Gastroesophageal sphincter (tissue), 3 donors: ENCODE results near the gene FBXW5.

Experiments used
- EP300 ChIP-seq: sonication (generic); formaldehyde crosslinking; IDR thresholded peaks from one replicate; pipeline ENCODE4 v1.6.1; 2017; ENCODE audit warnings: antibody characterized with exemption, mild to moderate bottlenecking
- POLR2A ChIP-seq, 2 donors: fragments of 450-650 bp; IDR thresholded peaks; one replicate each; pipeline ENCODE4 v1.6.1; 2017; ENCODE audit warnings: antibody characterized with exemption in 2 of 2, mild to moderate bottlenecking in 2 of 2, moderate library complexity in 1 of 2
- POLR2AphosphoS5 ChIP-seq: sonication (generic); formaldehyde crosslinking; IDR thresholded peaks from one replicate; pipeline ENCODE4 v1.6.1; 2017; ENCODE audit warnings: antibody characterized with exemption
- TF ChIP-seq, protein P1 (sequence below), 4 experiments: fragments of 200-600 bp in 2 of 4; fragments of 450-650 bp in 2 of 4; sonication (generic) in 1 of 4; IDR thresholded peaks; one replicate each; pipeline ENCODE4 v1.5.1; 2017 to 2019; ENCODE audit warnings: antibody characterized with exemption in 4 of 4, mild to moderate bottlenecking in 2 of 4, moderate library complexity in 2 of 4

DNA sequence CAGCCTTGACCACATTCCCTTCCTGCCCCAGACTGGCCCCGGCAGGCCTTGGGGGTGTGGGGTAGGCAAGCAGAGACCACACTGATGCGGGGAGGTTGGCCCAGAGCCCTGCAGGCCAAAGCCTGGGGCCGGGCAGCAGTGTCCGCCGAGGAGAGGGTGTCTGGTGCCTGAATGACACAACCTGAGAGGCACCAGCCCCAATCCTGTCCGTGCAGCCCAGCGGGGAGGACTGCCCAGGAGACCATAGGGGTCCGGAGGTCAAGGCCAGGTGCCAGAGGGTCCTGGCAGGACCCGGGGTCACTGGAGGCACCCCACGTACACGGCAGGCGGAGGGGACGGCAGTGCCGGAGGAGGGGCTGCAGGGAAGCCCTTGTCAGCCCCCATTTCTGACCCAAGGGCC lies 27.2 kb upstream of the FBXW5 start:
- TF ChIP-seq, protein P1, sequence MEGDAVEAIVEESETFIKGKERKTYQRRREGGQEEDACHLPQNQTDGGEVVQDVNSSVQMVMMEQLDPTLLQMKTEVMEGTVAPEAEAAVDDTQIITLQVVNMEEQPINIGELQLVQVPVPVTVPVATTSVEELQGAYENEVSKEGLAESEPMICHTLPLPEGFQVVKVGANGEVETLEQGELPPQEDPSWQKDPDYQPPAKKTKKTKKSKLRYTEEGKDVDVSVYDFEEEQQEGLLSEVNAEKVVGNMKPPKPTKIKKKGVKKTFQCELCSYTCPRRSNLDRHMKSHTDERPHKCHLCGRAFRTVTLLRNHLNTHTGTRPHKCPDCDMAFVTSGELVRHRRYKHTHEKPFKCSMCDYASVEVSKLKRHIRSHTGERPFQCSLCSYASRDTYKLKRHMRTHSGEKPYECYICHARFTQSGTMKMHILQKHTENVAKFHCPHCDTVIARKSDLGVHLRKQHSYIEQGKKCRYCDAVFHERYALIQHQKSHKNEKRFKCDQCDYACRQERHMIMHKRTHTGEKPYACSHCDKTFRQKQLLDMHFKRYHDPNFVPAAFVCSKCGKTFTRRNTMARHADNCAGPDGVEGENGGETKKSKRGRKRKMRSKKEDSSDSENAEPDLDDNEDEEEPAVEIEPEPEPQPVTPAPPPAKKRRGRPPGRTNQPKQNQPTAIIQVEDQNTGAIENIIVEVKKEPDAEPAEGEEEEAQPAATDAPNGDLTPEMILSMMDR (IDR thresholded peaks at IDR 0.05), result no peak
- TF ChIP-seq POLR2A (IDR thresholded peaks at IDR 0.05) (no peak), EP300 (no peak), POLR2AphosphoS5 (no peak)
